GM12801 (cell line): ENCODE data around the gene CDH4.

Source experiments
- CTCF ChIP-seq: IDR thresholded peaks from one replicate; pipeline ENCODE4 v1.5.1; 2011; ENCODE audit warnings: control low read depth; ENCODE audit not compliant: insufficient read length; ENCODE audit errors: extremely low read depth

The CDH4 gene

GRCh38 chr20:61605862-61606557 lies 353.9 kb downstream of the CDH4 start:
- TF ChIP-seq CTCF = no peak

GRCh38 chr20:61608275-61609085 lies 356.4 kb downstream of the CDH4 start:
- no peak for TF ChIP-seq CTCF

GRCh38 chr20:61609461-61609860 lies 357.4 kb downstream of the CDH4 start:
- no peak for TF ChIP-seq CTCF

GRCh38 chr20:61611401-61612180 lies 359.5 kb downstream of the CDH4 start:
- TF ChIP-seq CTCF = no peak

- TF ChIP-seq CTCF = no peak
Observed at GRCh38 chr20:61613917-61614705, 362.1 kb downstream of the CDH4 start.

GRCh38 chr20:61614706-61615100 lies 362.6 kb downstream of the CDH4 start:
- TF ChIP-seq CTCF = no peak

GRCh38 chr20:61615806-61616205 lies 363.7 kb downstream of the CDH4 start:
- no peak for TF ChIP-seq CTCF
